Esophagus squamous epithelium (tissue), 5 donors: Measurements from ENCODE around the gene TMED1. TPM values are rescaled to one million over a fixed set of nuclear protein-coding genes. Genes with fewer than 3 reads are reported as not detected.

ENCODE experiments used
- DNase-seq: peaks from one replicate; lab custom pipeline; 2025; lab: John Stamatoyannopoulos, UW
- H3K27ac ChIP-seq, 4 donors: fragments of 200-600 bp; sonication (generic); one replicate each; pipeline ENCODE4 v1.5.1; 2016 to 2019; ENCODE audit warnings: mild to moderate bottlenecking in 1 of 4
- H3K27me3 ChIP-seq, 4 donors: fragments of 200-600 bp; sonication (generic); 1 replicate in 3 of 4; 2 replicates in 1 of 4; pipeline versions ENCODE4 v1.5.1 to v1.6.0; 2017 to 2021; ENCODE audit warnings: antibody characterized with exemption in 1 of 4
- H3K36me3 ChIP-seq, 3 donors: fragments of 200-600 bp; sonication (generic); one replicate each; pipeline ENCODE4 v1.5.1; 2016 to 2019
- H3K4me1 ChIP-seq, 3 donors: fragments of 200-600 bp; sonication (generic); one replicate each; pipeline ENCODE4 v1.5.1; 2017 to 2019
- H3K4me3 ChIP-seq, 4 donors: fragments of 200-600 bp; sonication (generic); 1 replicate in 3 of 4; 2 replicates in 1 of 4; pipeline ENCODE4 v1.5.1; 2016 to 2019; ENCODE audit warnings: mild to moderate bottlenecking in 2 of 4, moderate library complexity in 1 of 4
- H3K9me3 ChIP-seq, 3 donors: fragments of 200-600 bp; sonication (generic); one replicate each; pipeline ENCODE4 v1.5.1; 2016 to 2019
- POLR2A ChIP-seq, 4 donors: fragments of 450-650 bp; IDR thresholded peaks; one replicate each; pipeline ENCODE4 v1.6.1; 2017; ENCODE audit warnings: antibody characterized with exemption in 4 of 4, mild to moderate bottlenecking in 4 of 4, moderate library complexity in 3 of 4
- WGBS, 2 donors: methylation state at CpG; one replicate each; pipeline ENCODE4 v1.1.5; 2018; 5-methylcytosine and 5-hydroxymethylcytosine counted together
- intact Hi-C: fragments of 100-400 bp; cut with DNase I; formaldehyde crosslinking; loops from one replicate; pipeline ENCODE4 v1.15.0; 2022
- total RNA-seq, 4 donors: library from RNA; depleted of rRNA; stranded (reverse); fragments of >200 nt; gene quantifications; one replicate each; pipeline ENCODE4 v1.1.0, GENCODE V29; 2016
- TF ChIP-seq, protein P1 (sequence below), 6 experiments: fragments of 450-650 bp in 4 of 6; fragments of 200-600 bp in 2 of 6; sonication (generic) in 2 of 6; IDR thresholded peaks; one replicate each; pipeline ENCODE4 v1.5.1; 2016 to 2019; ENCODE audit warnings: antibody characterized with exemption in 6 of 6, mild to moderate bottlenecking in 4 of 6, moderate library complexity in 4 of 6
- donor health status: DM: yes; HTN: yes; CAD: no.

The TMED1 gene
- total RNA-seq, 4 donors from 2014 or later, result 14.7 to 30.3 (median 24.1) TPM

DNA sequence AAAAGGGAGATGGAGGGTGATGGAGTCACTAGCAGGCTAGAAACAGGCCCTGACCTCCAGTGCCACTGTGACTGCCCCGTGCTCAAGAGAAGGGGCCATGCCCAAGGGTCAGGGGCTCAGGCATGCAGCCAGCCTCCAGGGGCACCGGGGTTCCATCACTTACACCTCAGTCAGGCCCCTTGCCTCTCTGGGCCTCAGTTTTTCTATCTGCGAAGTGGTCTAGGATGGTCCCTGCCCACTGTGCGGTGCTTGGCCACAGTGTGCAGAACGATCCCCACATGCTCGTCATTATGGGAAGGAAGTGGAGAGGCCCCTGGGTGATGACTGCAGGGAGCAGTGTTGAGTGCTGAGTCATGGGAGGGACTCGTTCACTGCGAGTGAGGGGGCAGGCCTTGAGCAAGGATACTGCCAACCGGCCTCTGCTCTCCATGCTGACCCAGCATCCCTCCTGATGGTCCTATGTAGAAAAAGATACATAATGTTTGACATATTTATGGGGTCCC lies 23.1 kb downstream of the TMED1 start:
- no peaks in the 10 kb centered on the region for H3K9me3 ChIP-seq

GRCh38 chr19:10812196-10812595 lies 23.8 kb downstream of the TMED1 start:
- Histone ChIP-seq H3K4me3 (no peak overlapping the region), H3K36me3 (peaks cover 9 to 100% (median 10%) of the 10 kb centered on the region in 3 donors), H3K27me3 (no peaks in the 10 kb centered on the region), H3K27ac (no peak overlapping the region), H3K4me1 (peaks cover 3 to 49% (median 4%) of the 10 kb centered on the region in 3 donors), H3K9me3 (no peaks in the 10 kb centered on the region)
- WGBS, 2 donors, result 70 to 98% methylated on average over 2 to 7 of the region's 19 CpGs
- DNase-seq, result no peak
- TF ChIP-seq, protein P1, sequence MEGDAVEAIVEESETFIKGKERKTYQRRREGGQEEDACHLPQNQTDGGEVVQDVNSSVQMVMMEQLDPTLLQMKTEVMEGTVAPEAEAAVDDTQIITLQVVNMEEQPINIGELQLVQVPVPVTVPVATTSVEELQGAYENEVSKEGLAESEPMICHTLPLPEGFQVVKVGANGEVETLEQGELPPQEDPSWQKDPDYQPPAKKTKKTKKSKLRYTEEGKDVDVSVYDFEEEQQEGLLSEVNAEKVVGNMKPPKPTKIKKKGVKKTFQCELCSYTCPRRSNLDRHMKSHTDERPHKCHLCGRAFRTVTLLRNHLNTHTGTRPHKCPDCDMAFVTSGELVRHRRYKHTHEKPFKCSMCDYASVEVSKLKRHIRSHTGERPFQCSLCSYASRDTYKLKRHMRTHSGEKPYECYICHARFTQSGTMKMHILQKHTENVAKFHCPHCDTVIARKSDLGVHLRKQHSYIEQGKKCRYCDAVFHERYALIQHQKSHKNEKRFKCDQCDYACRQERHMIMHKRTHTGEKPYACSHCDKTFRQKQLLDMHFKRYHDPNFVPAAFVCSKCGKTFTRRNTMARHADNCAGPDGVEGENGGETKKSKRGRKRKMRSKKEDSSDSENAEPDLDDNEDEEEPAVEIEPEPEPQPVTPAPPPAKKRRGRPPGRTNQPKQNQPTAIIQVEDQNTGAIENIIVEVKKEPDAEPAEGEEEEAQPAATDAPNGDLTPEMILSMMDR (IDR thresholded peaks at IDR 0.05), result no peak
- TF ChIP-seq POLR2A (IDR thresholded peaks at IDR 0.05), result no peak
- intact Hi-C loops, result no loop called here

More for the DNA sequence above, 23.1 kb downstream of the TMED1 start:
- H3K36me3 ChIP-seq, result peaks cover 9 to 99% (median 10%) of the 10 kb centered on the region in 3 donors
- peak overlapping the region in 3 of 4 donors; percentile 46 to 75 (median 52) for H3K27ac ChIP-seq
- no peak overlapping the region for H3K4me3 ChIP-seq
- H3K27me3 ChIP-seq, result no peaks in the 10 kb centered on the region
- no peak for TF ChIP-seq POLR2A (IDR thresholded peaks at IDR 0.05)
- TF ChIP-seq, protein P1 (IDR thresholded peaks at IDR 0.05), result no peak
- H3K4me1 ChIP-seq, result peaks cover 3 to 51% (median 4%) of the 10 kb centered on the region in 3 donors
- no peak for DNase-seq
- intact Hi-C loops, result no loop called here
- WGBS, 2 donors, result 61 to 71% methylated on average over 5 to 7 of the region's 9 CpGs

- WGBS, 2 donors, result 95% methylated on average over 4 of the region's 17 CpGs; no CpG with 5 or more reads in 1 of the 2 donors
- Histone ChIP-seq H3K27ac (no peak overlapping the region), H3K27me3 (no peaks in the 10 kb centered on the region), H3K9me3 (no peaks in the 10 kb centered on the region), H3K36me3 (peaks cover 9 to 100% (median 10%) of the 10 kb centered on the region in 3 donors), H3K4me1 (peaks cover 3 to 45% (median 4%) of the 10 kb centered on the region in 3 donors), H3K4me3 (no peak overlapping the region)
- no peak for TF ChIP-seq POLR2A (IDR thresholded peaks at IDR 0.05)
- TF ChIP-seq, protein P1 (IDR thresholded peaks at IDR 0.05), result no peak
- intact Hi-C loops, result no loop called here
- DNase-seq, result no peak
Observed at GRCh38 chr19:10811391-10812111, 24.5 kb downstream of the TMED1 start.

DNA sequence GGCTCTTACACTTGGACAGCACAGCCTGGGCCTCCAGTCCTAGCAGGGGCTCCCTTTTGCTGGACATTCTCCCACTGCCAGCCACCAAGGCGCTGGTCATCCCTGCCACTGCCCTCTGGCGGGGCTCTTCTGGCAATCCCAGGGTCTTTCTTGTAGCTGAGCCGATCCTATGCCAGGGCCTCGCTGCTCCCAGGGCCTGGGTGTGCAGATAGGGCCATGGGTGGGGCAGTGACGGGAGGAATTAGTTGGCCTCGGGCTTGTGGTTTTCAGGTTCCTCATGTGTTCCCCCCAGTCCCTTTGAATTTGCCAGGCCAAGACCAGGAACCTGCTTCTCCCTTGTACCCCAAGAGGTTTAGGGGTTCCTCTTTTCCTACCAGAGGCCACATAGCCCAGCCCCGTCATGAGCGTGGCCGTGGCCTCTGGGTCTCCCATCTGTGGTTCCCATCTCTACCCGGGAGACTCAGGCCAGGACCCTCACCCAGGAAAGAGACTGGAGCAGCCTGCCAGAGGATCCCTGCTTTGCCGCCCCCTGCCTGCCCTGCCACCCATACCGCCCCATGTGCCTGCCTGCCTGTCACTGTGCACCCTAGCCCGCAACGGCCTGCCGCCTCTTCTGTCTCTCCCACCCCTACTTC lies 26.2 kb downstream of the TMED1 start:
- no peaks in the 10 kb centered on the region for H3K9me3 ChIP-seq
- H3K36me3 ChIP-seq, result peaks cover 9 to 100% (median 23%) of the 10 kb centered on the region in 3 donors
- no peak overlapping the region for H3K4me3 ChIP-seq
- H3K4me1 ChIP-seq, result peaks cover 3 to 35% (median 4%) of the 10 kb centered on the region in 3 donors
- H3K27me3 ChIP-seq, result no peaks in the 10 kb centered on the region
- intact Hi-C loops, result loop anchor here (10.0 kb wide), 1 partner anchor 95 kb away; the partner anchor contains the start of gene DNM2
- TF ChIP-seq, protein P1 (IDR thresholded peaks at IDR 0.05), result no peak
- no peak for TF ChIP-seq POLR2A (IDR thresholded peaks at IDR 0.05)
- DNase-seq, result no peak
- peak overlapping the region; percentile 45 to 84 (median 59) for H3K27ac ChIP-seq
- 85 to 100% methylated on average over 1 to 6 of the region's 15 CpGs for WGBS, 2 donors
